NCI-H748 treated with DMSO at 0.1 percent for 48 hours (cell line): ENCODE measurements around the gene UMODL1.

Experiments
- DNase-seq: peaks from one replicate; lab custom pipeline; 2025; lab: John Stamatoyannopoulos, UW

Gene UMODL1

DNA sequence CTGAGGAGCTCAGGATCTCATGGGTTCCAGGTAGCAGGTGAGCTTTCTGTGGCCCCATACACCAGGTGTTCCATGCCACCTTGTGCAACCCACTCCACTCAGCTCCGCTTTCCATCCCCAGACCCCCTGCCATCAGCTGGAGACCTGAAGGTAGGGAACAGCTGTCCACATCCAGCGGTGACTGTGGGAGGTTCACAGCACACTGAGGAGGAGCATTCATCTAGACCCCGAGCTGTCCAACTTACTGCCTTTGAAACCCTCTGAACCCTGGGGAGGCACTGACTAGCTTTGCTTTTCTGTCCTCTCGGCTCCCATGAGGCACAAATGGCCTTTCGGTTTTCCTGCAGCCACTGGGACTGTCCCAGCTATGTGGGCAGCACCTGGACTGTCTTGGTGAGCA, 119.9 kb downstream of the UMODL1 start:
- no peak for DNase-seq

DNA sequence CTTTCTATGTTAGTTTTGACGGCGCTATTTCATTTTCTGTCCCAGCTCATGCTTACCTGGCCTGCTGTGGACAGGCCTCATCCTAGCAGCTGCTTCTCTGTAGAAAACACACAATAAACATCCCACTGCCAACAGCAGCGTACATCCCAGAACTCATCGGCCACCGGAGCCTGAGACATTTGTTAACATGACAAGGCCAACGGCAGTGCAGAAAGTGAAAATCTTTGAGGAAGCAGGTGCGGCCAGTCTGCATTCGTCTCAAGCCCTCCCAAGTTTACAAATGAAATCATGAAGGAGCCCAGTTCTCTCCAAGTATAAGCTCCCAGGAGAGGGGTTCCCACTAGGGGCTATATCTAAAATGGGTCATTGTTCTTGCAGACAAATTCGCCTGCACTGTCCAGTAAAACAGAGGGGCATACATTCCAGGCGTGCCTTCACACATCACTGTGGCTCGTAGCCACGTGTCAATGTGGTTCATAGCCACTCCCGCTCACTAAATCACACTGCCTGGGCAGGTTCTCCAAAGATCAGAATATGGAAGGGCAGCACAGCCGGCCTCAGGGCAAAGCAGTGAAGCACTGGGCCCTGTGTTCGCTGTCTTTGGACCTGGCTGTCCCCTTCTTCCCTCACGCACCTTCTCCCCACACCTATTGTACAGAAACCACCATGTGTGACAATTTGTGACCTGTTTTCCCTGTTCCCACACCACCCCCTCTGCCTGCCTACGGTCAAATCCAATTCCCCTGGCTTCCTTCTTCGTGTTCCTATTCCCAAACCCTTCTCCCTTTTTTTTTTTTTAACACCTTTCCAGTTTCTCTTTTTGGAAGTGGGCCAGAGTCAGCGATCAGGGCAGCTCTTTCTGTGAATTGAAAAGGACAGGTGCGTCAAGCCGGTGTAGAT, 120.8 kb downstream of the UMODL1 start:
- no peak for DNase-seq
